Measurements from ENCODE around the gene CTSZ. TPM values are rescaled to one million over a fixed set of nuclear protein-coding genes. Genes with fewer than 3 reads are reported as not detected.

Gene CTSZ
- total RNA-seq = 100 to 1,000 TPM; 452 to 479 TPM
- 100 to 1,000 TPM in 5 of 6 donors, 10 to 100 TPM in 1; 92.2 to 115 (median 107) TPM for polyA plus RNA-seq (ENCODE audit: insufficient read length in 6 of 6)
- long read RNA-seq, donor 1, transcript CTSZ-201 (6 exons, 1,495 nt) = major isoform, 6 of 8 reads
- long read RNA-seq, donor 1, partial matches to known transcripts = 0 of 8 reads
- long read RNA-seq, donor 1, other reads (novel, unspliced or antisense) = 0 of 8 reads
- long read RNA-seq, donor 2, transcript CTSZ-201 (6 exons, 1,495 nt) = major isoform, 11 of 12 reads
- long read RNA-seq, donor 2, partial matches to known transcripts = 0 of 12 reads
- long read RNA-seq, donor 2, other reads (novel, unspliced or antisense) = 0 of 12 reads
- long read RNA-seq, donor 3, transcript CTSZ-201 (6 exons, 1,495 nt) = major isoform, 6 of 7 reads
- long read RNA-seq, donor 3, partial matches to known transcripts = 0 of 7 reads
- long read RNA-seq, donor 3, other reads (novel, unspliced or antisense) = 0 of 7 reads
- long read RNA-seq, donor 4, partial matches to known transcripts = 1 of 2 reads
- long read RNA-seq, donor 4, other reads (novel, unspliced or antisense) = 1 of 2 reads
- long read RNA-seq, donor 5, transcript CTSZ-201 (6 exons, 1,495 nt) = major isoform, 7 of 16 reads
- long read RNA-seq, donor 5, partial matches to known transcripts = 6 of 16 reads
- long read RNA-seq, donor 5, other reads (novel, unspliced or antisense) = 0 of 16 reads
- long read RNA-seq, donor 6, transcript CTSZ-201 (6 exons, 1,495 nt) = major isoform, 5 of 11 reads
- long read RNA-seq, donor 6, partial matches to known transcripts = 0 of 11 reads
- long read RNA-seq, donor 6, other reads (novel, unspliced or antisense) = 0 of 11 reads
- long read RNA-seq, donor 7 = 0 reads
- long read RNA-seq, donor 8, partial matches to known transcripts = 0 of 4 reads
- long read RNA-seq, donor 8, other reads (novel, unspliced or antisense) = 0 of 4 reads
- long read RNA-seq, donor 9 = 0 reads
- long read RNA-seq, donor 10, partial matches to known transcripts = 0 of 2 reads
- long read RNA-seq, donor 10, other reads (novel, unspliced or antisense) = 1 of 2 reads
- long read RNA-seq, donor 11, partial matches to known transcripts = 0 of 5 reads
- long read RNA-seq, donor 11, other reads (novel, unspliced or antisense) = 0 of 5 reads
- long read RNA-seq, donor 12, partial matches to known transcripts = 0 of 4 reads
- long read RNA-seq, donor 12, other reads (novel, unspliced or antisense) = 0 of 4 reads

DNA sequence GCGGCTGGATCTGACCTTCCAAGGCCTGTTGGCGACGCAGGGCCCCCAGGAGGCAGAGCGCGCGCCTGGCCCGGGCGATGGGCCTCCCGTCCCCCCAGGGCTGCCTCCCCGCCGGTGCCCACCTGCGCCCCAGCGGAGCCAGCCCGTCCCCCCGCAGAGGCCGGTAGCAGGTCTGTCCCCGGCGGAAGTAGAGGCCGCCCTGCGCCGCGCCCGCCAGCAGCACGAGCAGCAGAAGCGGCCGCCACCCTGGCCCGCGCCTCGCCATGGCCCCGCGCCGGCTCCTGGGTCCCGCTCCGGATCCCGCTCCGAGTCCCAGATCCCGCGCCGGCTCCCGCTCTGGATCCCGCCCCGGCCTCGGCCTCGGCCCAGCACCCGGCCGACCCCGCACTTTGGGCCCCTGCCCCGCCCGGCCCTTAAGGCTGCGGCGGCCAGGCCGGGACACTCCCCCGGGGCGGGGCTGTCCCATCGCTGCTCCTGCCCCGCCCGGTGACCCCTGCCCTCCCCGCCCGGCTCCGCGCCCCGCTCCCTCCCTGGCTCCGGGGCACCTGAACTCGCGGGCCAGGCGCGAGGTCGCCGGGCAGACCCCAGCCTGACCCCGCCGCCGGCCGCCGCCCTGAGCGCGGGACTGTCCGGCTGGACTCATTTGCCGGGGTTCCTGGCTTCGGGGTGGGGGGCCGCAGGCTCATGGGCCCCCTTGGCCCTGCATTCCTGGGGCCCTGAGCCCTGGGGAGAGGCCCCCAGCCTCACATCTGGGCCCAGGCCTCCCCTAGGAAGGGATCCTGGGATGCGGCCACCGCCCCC is at the start of gene CTSZ:
CTSZ (minus strand) TSS at position 391 of the 801 bp plus-strand sequence; CDS start at position 265, 126 bp downstream.
- Histone ChIP-seq H3K36me3 (peaks cover 0 to 20% of the 10 kb centered on the region in 2 donors), H3K4me1 (peaks cover 31 to 86% of the 10 kb centered on the region in 2 donors), H3K27ac (peak within 1 kb of the TSS; percentile 84 to 97), H3K4me3 (peak within 1 kb of the TSS; percentile 53 to 87), H3K27me3 (no peaks in the 10 kb centered on the region), H3K9me3 (no peaks in the 10 kb centered on the region)
- DNase-seq (peak; percentile 46 to 95 (median 72)), ATAC-seq (peak; percentile 72)
- intact Hi-C loops (cut with DNase I) = no loop called here
- TF ChIP-seq, protein P1, sequence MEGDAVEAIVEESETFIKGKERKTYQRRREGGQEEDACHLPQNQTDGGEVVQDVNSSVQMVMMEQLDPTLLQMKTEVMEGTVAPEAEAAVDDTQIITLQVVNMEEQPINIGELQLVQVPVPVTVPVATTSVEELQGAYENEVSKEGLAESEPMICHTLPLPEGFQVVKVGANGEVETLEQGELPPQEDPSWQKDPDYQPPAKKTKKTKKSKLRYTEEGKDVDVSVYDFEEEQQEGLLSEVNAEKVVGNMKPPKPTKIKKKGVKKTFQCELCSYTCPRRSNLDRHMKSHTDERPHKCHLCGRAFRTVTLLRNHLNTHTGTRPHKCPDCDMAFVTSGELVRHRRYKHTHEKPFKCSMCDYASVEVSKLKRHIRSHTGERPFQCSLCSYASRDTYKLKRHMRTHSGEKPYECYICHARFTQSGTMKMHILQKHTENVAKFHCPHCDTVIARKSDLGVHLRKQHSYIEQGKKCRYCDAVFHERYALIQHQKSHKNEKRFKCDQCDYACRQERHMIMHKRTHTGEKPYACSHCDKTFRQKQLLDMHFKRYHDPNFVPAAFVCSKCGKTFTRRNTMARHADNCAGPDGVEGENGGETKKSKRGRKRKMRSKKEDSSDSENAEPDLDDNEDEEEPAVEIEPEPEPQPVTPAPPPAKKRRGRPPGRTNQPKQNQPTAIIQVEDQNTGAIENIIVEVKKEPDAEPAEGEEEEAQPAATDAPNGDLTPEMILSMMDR (IDR thresholded peaks at IDR 0.05) = no peak

DNA sequence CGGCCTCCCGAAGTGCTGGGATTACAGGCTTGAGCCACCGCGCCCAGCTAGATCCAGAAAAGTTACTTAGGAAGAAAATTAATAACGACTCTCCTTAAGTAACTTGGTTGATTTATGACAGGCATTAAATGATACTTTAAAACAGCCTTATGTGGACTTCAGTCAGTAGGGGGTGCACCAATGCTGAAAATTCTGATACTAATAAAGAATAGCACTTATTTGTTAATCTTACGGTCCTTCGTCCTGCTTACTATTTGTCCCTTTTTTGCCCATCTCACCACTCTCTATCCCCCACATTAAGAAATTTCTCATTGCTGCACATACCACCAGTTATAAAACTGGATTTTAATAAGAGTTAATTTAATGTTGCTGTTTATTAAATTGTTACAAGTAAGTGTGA is 48.2 kb upstream of the CTSZ start:
- no peak overlapping the region for H3K27ac ChIP-seq
- H3K4me3 ChIP-seq = no peak overlapping the region
- H3K27me3 ChIP-seq = peaks cover 0 to 26% of the 10 kb centered on the region in 2 donors
- intact Hi-C loops (cut with DNase I) = no loop called here
- peaks cover 0 to 2% of the 10 kb centered on the region in 2 donors for H3K9me3 ChIP-seq
- no peaks in the 10 kb centered on the region for H3K36me3 ChIP-seq
- ATAC-seq (peak; percentile 52), DNase-seq (no peak)
- TF ChIP-seq, protein P1 (IDR thresholded peaks at IDR 0.05) = peak in 1 of 2 donors; percentile 11
- H3K4me1 ChIP-seq = no peaks in the 10 kb centered on the region

DNA sequence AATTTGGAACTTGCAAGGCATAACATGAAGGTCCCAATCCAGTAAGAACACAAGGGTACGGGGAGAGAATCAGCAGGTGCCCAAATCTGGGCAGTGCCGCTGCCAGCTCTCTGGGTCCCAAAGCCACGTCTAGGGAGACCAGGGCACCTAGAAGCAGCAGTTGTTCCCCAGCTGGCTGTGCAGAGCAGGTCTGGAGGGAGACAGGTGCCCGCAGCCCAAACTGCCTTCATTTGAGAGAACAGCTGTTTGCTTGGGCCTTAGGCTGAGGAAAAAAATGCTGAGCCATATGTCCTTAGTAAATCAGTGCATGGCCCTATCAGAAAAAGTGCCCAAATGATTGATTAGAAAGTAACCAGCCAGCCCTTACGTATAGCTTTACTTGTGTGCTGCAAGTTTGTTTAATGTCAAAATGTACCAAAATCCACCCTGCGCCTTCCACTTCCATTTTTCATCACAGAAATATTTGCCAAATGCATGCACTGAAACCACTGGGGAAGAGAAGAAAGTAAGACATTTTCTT is 44.7 kb upstream of the CTSZ start:
- TF ChIP-seq, protein P1 (IDR thresholded peaks at IDR 0.05) = no peak
- DNase-seq = no peak
- no peak overlapping the region for H3K4me3 ChIP-seq
- H3K9me3 ChIP-seq = peaks cover 0 to 2% of the 10 kb centered on the region in 2 donors
- peaks cover 0 to 26% of the 10 kb centered on the region in 2 donors for H3K27me3 ChIP-seq
- no peaks in the 10 kb centered on the region for H3K36me3 ChIP-seq
- no peak overlapping the region for H3K27ac ChIP-seq
- ATAC-seq = no peak
- H3K4me1 ChIP-seq = no peaks in the 10 kb centered on the region
- intact Hi-C loops (cut with DNase I) = no loop called here

DNA sequence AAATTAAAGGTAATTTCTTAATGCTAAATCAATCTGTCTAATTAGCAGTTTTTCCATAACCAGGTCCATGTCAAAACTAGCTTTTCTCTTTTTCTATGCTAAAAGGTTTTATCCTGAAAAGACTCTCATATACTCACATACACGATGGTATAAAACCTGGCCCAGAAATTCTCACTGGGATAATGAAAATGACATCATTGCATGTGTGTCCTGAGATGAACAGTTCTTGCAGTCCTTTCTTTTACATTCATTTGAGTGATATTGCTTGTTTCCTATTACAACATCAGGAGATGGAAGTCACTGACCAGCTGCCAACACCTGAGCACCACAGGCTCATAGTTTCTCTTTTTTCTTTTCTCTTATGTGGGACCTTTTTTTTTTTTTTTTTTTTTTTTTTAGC is 43.4 kb upstream of the CTSZ start:
- DNase-seq (no peak), ATAC-seq (no peak)
- Histone ChIP-seq H3K4me1 (no peaks in the 10 kb centered on the region), H3K27ac (no peak overlapping the region), H3K4me3 (no peak overlapping the region), H3K27me3 (peaks cover 0 to 26% of the 10 kb centered on the region in 2 donors), H3K36me3 (no peaks in the 10 kb centered on the region), H3K9me3 (no peaks in the 10 kb centered on the region)
- intact Hi-C loops (cut with DNase I) = no loop called here
- TF ChIP-seq, protein P1 (IDR thresholded peaks at IDR 0.05) = no peak

Measured in left lung (tissue), 14 donors.